ENCODE measurements around the gene RAB38. TPM values are rescaled to one million over a fixed set of nuclear protein-coding genes. Genes with fewer than 3 reads are reported as not detected.

RAB38 gene
- total and polyA plus RNA-seq, 7 donors, result 0.92 to 1.7 (median 1.2) TPM; not detected in 1

DNA sequence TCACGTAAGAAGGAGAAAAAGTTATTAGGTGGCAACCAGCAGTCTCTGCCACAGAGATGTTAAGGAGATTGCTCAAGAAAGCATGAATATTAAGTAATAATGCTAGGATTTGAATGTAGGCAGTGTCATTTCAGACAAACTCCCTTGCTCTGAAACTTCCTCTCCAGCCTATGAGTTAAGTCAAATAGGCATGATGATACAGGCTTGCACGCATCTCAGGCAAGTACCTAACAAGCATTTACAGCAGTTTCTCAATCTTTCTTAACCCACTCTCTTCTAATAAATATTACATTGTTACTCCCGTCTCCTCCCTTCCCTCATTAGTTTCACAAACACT lies 72.7 kb downstream of the RAB38 start:
- no peak for DNase-seq
- 91 to 92% methylated on average over 3 of the region's 3 CpGs for WGBS, 2 donors
- TF ChIP-seq POLR2AphosphoS5 (IDR thresholded peaks at IDR 0.05) (no peak), CTCF (IDR thresholded peaks at IDR 0.05) (no peak), POLR2A (IDR thresholded peaks at IDR 0.05) (no peak), EP300 (IDR thresholded peaks at IDR 0.05) (no peak)
- H3K36me3 ChIP-seq, result no peaks in the 10 kb centered on the region
- H3K27ac ChIP-seq, result no peak overlapping the region
- no peak overlapping the region for H3K4me3 ChIP-seq
- H3K9me3 ChIP-seq, result no peaks in the 10 kb centered on the region
- intact Hi-C loops (cut with DNase I), result no loop called here
- H3K4me1 ChIP-seq, result peaks cover 0 to 5% (median 0%) of the 10 kb centered on the region in 4 donors
- no peaks in the 10 kb centered on the region for H3K27me3 ChIP-seq

DNA sequence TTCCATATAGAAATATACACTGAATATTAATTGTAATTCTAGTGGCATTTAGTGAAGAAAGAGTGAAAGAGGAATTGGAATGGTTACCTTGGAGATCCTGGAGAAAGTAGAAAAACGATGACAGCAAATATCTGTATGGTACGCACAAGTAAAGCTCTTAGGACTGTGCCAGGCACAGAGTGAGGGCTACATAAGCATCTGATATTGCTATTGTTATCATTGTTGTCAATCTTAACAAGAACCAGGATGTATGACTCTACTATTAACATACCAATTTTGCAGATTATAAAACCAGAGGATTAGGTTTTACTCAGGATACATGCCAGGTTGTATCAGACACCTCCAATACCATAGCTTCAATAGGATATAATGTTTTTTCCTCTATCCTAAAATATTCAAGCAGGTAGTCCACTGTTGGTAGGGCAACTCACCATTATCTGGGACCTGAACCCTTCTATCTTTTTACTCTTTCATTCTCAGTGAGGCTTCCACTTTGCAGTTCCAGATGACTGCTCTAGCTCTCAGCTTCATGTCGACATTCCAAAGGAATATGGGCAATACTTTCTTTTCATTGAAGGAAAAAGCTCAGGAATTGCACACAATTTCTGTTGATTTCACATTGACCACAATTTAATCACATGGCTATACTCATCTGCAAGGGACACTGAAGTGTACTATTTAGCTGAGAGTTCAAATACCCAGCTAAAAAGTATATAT lies 73.2 kb downstream of the RAB38 start:
- no peak for DNase-seq
- TF ChIP-seq POLR2AphosphoS5 (IDR thresholded peaks at IDR 0.05) (no peak), CTCF (IDR thresholded peaks at IDR 0.05) (no peak), EP300 (IDR thresholded peaks at IDR 0.05) (no peak), POLR2A (IDR thresholded peaks at IDR 0.05) (no peak)
- H3K27ac ChIP-seq, result no peak overlapping the region
- H3K4me1 ChIP-seq, result peaks cover 0 to 5% (median 0%) of the 10 kb centered on the region in 4 donors
- intact Hi-C loops (cut with DNase I), result no loop called here
- H3K36me3 ChIP-seq, result no peaks in the 10 kb centered on the region
- 73 to 93% methylated on average over 3 of the region's 3 CpGs for WGBS, 2 donors
- no peak overlapping the region for H3K4me3 ChIP-seq
- H3K27me3 ChIP-seq, result no peaks in the 10 kb centered on the region
- H3K9me3 ChIP-seq, result no peaks in the 10 kb centered on the region

DNA sequence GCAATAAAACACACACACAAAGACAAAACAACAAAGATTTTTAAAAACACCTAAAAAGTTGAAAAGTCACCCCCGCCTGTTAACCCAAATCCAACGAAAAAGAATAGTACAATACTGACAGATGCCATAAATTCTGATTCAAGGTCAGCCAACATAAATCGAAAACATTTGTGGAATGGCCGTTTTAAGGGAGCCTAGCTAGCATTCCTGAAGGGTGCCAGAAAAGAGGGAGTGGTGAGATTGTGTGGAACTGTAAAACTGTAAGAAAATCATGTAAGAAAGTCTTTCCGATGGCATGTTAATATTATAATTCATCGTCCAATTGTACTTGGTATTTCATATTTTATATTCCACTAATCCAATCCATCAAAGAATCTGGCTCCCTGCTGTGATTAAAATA lies 75.1 kb downstream of the RAB38 start:
- intact Hi-C loops (cut with DNase I), result no loop called here
- no peak for DNase-seq
- TF ChIP-seq POLR2A (IDR thresholded peaks at IDR 0.05) (no peak), POLR2AphosphoS5 (IDR thresholded peaks at IDR 0.05) (no peak), EP300 (IDR thresholded peaks at IDR 0.05) (no peak), CTCF (IDR thresholded peaks at IDR 0.05) (no peak)
- H3K36me3 ChIP-seq, result no peaks in the 10 kb centered on the region
- H3K9me3 ChIP-seq, result no peaks in the 10 kb centered on the region
- no peaks in the 10 kb centered on the region for H3K27me3 ChIP-seq
- no peak overlapping the region for H3K27ac ChIP-seq
- no peak overlapping the region for H3K4me3 ChIP-seq
- WGBS, 2 donors, result 49 to 64% methylated on average over 6 of the region's 6 CpGs
- H3K4me1 ChIP-seq, result peaks cover 0 to 5% (median 0%) of the 10 kb centered on the region in 4 donors

DNA sequence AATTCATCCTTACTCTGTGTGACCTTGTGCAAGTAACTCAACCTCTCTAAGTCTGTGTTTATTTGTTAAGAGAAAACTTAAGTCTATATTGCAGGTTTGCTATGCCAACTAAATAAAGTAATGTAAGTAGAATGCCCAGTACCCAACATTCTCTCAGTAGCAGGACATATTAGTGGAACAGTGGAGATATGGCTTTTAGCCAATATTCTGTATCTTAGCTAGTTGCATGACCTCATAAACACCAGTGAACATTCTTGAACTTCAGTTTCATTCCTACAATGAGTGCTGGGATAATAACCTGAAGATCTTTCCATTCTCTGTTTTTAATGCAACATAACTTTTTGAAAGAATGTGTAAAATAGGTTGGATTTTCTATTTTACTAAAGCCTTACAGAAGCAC lies 77.0 kb downstream of the RAB38 start:
- TF ChIP-seq EP300 (IDR thresholded peaks at IDR 0.05), result no peak
- no peak for TF ChIP-seq CTCF (IDR thresholded peaks at IDR 0.05)
- no peak for TF ChIP-seq POLR2AphosphoS5 (IDR thresholded peaks at IDR 0.05)
- no peak for TF ChIP-seq POLR2A (IDR thresholded peaks at IDR 0.05)
- Histone ChIP-seq H3K4me3 (no peak overlapping the region), H3K9me3 (no peaks in the 10 kb centered on the region), H3K36me3 (no peaks in the 10 kb centered on the region), H3K4me1 (peaks cover 0 to 5% (median 0%) of the 10 kb centered on the region in 4 donors), H3K27me3 (no peaks in the 10 kb centered on the region), H3K27ac (no peak overlapping the region)
- no peak for DNase-seq
- intact Hi-C loops (cut with DNase I), result no loop called here

DNA sequence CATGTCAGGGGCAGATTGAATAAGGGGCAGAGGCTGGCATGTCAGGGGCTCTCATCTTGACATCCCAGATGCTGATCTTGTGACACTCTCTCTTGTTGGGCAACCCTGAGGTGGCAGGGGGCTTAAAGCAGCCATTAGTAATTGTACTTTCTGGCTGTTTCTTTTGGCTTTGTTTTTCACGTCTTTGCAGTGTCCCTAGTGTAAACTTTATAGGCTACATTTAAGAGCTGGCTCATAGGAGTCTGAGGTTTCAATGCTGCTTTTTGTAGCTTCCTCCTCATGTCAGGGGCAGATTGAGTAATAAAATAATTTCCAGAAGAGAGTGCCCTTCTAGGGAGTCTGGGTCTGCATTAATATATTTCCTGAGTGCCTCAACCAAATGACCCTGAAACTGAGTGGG lies 86.1 kb downstream of the RAB38 start:
- TF ChIP-seq CTCF (IDR thresholded peaks at IDR 0.05) (no peak), EP300 (IDR thresholded peaks at IDR 0.05) (no peak), POLR2A (IDR thresholded peaks at IDR 0.05) (no peak), POLR2AphosphoS5 (IDR thresholded peaks at IDR 0.05) (no peak)
- intact Hi-C loops (cut with DNase I), result no loop called here
- WGBS, 2 donors, result 53% methylated on average over 1 of the region's 1 CpG
- no peaks in the 10 kb centered on the region for H3K9me3 ChIP-seq
- no peak overlapping the region for H3K4me3 ChIP-seq
- no peak overlapping the region for H3K27ac ChIP-seq
- no peaks in the 10 kb centered on the region for H3K36me3 ChIP-seq
- no peaks in the 10 kb centered on the region for H3K27me3 ChIP-seq
- DNase-seq, result no peak
- H3K4me1 ChIP-seq, result peaks cover 0 to 15% (median 0%) of the 10 kb centered on the region in 4 donors
